NCI-H526 (cell line): Measurements from ENCODE around the gene ISCA2.

Source experiments
- DNase-seq, 2 experiments: peaks; one replicate each; lab custom pipeline; 2025; lab: John Stamatoyannopoulos, UW

Gene ISCA2

GRCh38 chr14:74508844-74509428, 15.4 kb downstream of the ISCA2 start:
- DNase-seq: no peak

GRCh38 chr14:74509587-74510222, 16.1 kb downstream of the ISCA2 start:
- no peak for DNase-seq

GRCh38 chr14:74510223-74510931, 16.8 kb downstream of the ISCA2 start:
- DNase-seq: no peak

- DNase-seq: no peak
Measured at GRCh38 chr14:74510959-74511409, 17.4 kb downstream of the ISCA2 start.

GRCh38 chr14:74511966-74512830, 18.6 kb downstream of the ISCA2 start:
- DNase-seq: no peak

GRCh38 chr14:74514471-74514941, 20.9 kb downstream of the ISCA2 start:
- DNase-seq: no peak

GRCh38 chr14:74515891-74516412, 22.4 kb downstream of the ISCA2 start:
- DNase-seq: no peak

GRCh38 chr14:74516451-74517160, 23.0 kb downstream of the ISCA2 start:
- DNase-seq: no peak

- DNase-seq: no peak
Measured at GRCh38 chr14:74517731-74518130, 24.2 kb downstream of the ISCA2 start.

- DNase-seq: no peak
Measured at GRCh38 chr14:74518221-74518620, 24.7 kb downstream of the ISCA2 start.

- DNase-seq: no peak
Measured at GRCh38 chr14:74519316-74520074, 25.9 kb downstream of the ISCA2 start.

GRCh38 chr14:74521756-74522155, 28.2 kb downstream of the ISCA2 start:
- DNase-seq: no peak

- DNase-seq: no peak
Measured at GRCh38 chr14:74522740-74523139, 29.2 kb downstream of the ISCA2 start.

- no peak for DNase-seq
Measured at GRCh38 chr14:74524076-74524811, 30.7 kb downstream of the ISCA2 start.

GRCh38 chr14:74524812-74525135, 31.2 kb downstream of the ISCA2 start:
- no peak for DNase-seq

GRCh38 chr14:74525361-74525851, 31.8 kb downstream of the ISCA2 start:
- DNase-seq: no peak

- no peak for DNase-seq
Measured at GRCh38 chr14:74526854-74527585, 33.5 kb downstream of the ISCA2 start.

GRCh38 chr14:74527736-74528280, 34.2 kb downstream of the ISCA2 start:
- DNase-seq: no peak

GRCh38 chr14:74528406-74528805, 34.8 kb downstream of the ISCA2 start:
- no peak for DNase-seq
